GM18909 (cell line): ENCODE results near the gene GRB10.

Source experiments
- ATAC-seq: cut with Tn5 transposase; IDR thresholded peaks from one replicate; pipeline ENCODE4 v1.9.1; 2021; ENCODE audit warnings: mild to moderate bottlenecking; ENCODE audit not compliant: unreplicated experiment, poor library complexity

The GRB10 gene

DNA sequence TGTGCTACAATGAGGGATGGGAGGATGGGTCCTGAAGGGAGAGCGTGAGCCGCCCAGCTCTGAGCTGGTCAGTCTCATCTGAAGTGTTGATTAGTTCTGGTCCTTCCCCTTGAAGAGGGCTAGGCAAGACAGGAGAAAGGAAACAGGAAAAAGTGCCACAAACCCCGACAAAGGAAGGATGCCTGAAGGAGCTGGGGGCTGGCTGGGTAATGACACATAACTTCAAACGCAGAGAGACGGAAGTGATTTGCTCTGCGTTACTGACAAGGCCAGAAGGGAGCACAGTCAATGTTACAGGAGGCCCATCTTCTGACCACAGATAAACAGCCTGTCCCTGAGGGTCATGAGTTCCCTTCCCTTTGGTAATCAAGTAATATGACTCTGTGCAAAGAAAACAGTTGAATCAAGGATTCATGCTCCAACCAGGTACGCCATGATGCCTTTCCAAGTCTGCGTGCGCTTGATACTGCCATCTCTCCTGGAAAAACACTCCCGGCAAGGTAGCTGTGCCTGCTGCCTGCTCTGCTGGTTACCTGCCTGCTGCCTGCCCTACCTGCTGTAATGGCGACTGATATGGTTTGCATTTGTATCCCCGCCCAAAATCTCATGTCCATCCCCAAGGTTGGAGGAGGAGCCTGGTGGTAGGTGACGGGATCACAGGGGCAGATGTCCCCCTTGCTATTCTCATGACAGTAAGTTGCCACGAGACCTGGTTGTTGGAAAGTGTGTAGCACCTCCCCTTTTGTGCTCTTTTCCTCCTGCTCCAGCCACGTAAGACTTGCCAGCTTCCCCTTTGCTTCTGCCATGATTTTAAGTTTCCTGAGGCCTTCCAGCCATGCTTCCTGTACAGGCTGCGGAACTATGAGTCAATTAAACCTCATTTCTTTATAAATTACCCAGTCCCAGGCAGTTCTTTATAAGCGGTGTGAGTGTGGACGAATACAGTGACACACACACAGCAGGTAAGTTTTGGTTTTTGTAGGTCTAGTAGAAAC is 57.9 kb downstream of the GRB10 start:
- ATAC-seq: no peak

DNA sequence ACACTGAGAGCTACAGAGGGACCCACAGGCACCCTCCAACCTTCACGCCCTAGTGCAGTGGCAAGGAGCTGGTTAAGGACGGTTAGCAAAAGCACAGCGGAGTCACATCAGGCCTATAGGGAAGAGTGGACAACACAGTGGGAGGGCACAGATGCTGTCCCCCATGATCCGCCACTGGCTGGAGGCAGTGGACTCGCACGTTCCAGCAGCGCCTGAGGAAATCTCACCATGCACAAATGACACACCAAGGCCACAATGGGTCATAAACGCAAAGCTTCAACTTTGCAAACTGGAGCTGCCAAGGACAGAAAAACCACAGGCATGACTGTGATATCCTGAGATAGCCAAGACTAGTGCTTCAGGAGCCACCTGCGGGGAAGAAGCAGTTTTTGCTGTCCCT is 58.8 kb downstream of the GRB10 start:
- ATAC-seq: no peak

DNA sequence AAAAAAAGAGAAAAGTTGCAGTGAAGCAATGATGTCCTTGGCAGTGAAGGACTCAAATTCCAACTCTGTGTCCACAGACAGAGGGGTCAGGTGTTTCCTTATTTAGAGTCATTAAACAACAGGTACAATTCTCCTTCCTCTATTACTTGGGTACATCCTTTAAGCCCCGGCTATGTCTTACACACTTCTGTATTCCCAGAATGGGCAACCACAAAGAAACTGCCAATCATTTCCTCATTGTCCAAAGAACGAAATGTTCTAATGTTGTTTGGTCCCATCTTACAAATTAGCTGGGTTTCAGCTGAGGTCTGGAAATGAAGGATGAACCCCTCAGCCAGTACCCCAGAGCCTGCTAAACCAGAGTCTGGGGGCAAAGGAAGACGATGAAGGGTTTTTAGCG is 59.5 kb downstream of the GRB10 start:
- ATAC-seq: no peak

DNA sequence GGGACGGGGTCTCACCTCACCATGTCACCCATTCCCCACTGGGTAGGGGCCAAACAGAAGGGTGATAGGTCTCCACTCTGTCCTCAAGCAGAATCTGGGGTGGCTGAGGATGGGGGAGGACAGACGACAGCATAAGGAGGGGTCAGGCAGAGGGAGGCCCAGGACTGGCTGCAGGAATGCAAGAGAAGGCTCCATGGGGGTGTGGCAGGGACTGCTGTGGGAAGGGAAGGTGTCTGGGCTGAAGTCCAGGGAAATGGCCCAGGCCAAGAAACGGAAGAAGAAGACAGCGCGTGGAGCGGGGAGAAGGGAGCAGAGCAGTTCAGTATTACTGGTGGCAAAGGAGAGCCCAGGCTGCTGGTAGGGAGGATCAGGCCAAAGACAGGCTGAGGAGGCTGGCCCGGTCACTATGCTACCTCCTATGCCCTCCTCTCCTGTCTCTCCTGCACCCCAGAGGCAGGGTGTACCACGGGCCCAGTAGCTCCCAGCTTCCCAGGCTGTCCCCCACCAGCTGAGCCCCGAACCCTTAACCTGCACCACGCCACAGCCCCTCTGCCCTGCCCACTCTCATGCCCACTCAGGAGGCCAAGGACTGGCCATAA is 60.9 kb downstream of the GRB10 start:
- no peak for ATAC-seq

DNA sequence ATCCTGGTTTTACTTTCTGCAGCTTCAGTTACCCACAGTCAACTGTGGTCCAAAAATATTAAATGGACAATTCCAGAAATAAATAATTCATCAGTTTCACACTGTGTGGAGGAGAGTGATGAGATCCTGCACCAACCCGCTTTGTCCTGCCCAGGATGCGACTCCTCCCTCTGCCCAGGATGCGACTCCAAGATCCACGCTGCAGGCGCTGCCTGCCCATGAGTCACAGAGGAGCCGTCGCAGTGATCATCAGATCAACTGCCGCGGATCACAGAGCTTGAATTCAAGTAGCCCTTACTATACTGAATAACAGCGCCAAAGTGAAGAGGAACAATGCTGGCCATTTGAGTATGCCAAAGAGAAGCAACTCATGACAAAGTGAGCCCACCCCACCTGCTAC is 61.5 kb downstream of the GRB10 start:
- no peak for ATAC-seq

DNA sequence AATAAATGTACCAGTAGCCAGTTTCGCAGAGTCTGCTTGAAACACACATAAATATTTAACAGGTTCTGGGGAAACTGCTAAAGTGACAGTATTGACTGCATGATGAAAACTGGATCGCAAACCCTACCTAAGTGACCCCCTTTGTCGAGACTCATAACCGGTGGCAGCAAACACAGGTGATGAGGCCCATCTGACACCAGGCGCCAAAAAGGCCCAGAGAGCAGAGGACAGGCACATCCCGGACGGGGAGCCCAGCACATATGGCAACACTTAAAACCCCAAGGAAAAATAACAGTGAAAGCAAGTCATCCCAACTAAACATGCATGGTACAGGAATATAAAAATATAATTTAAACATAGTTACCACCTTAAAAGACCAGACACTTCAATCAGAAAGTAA is 62.4 kb downstream of the GRB10 start:
- no peak for ATAC-seq

DNA sequence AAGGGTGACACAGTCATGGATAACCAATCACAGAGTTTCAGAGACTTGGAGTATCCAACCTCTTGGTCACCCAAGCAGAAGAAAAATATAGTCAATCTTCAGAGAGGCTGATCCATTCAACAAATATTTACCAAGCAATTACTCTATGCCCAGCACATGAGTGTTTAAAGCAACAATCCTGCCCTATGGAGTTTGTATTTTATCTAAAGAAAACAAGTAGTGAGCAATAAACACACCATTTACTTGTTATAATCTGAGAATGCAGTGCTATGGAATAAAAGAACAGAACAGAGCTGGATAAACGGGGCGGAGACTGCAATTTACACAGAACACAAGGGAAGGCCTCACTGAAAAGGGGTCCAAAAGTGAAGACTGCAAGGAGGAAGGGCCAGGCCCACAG is 63.8 kb downstream of the GRB10 start:
- no peak for ATAC-seq

DNA sequence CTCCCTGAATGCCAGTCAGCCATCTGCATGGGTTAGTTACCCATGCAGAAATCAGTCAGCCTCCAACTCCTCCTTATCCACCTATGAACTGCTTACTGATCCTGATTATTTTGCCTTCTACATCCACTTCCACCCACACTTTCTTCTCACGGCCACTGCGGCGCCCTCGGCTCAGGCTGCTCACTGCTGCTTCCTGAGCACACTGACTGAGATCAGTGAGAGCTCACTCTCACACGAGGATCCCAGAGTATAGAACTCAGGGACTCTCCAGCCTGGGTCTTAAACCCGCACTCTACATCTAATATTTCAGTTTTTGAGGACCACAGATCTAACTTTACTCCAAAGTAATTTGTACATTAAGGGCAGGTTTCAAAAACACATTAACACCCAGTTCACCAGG is 64.4 kb downstream of the GRB10 start:
- no peak for ATAC-seq

DNA sequence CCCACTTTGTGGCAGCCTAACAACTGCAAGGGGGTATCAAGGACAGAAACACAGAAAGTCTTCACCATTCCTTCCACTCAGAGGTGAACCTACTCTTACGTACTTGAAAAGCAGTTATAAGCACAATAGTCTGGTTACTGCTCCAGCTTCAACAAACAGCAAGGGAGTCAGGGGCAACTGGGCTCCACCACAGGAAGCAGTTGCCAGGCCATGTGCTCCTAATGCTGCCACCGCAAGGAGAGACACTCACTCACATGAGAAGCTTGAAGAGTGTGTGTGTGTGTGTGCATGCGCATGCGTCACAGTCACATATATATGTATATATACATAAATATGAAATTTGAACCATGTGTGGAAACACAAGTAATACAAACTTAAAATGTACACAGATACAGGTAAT is 65.5 kb downstream of the GRB10 start:
- no peak for ATAC-seq

DNA sequence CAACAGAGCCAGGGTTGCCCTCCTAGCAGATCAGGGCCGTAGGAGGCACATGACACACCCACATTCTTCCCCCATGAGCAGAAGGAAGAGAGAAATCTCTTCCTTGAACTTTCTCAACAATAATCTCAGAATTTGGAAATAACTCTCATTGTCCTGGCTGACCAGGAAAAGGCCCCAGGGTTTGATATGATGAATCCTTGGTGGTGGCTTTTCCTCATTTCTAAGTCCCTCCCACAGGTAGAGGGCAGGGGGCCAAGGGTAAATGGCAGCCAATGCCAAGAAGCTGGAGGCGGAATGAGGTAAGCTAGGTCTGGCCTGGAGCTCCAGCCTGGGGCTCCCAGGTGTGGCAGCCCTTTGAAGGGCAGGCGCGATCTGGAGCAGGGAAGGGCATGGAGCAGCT is 67.8 kb downstream of the GRB10 start:
- ATAC-seq: no peak

DNA sequence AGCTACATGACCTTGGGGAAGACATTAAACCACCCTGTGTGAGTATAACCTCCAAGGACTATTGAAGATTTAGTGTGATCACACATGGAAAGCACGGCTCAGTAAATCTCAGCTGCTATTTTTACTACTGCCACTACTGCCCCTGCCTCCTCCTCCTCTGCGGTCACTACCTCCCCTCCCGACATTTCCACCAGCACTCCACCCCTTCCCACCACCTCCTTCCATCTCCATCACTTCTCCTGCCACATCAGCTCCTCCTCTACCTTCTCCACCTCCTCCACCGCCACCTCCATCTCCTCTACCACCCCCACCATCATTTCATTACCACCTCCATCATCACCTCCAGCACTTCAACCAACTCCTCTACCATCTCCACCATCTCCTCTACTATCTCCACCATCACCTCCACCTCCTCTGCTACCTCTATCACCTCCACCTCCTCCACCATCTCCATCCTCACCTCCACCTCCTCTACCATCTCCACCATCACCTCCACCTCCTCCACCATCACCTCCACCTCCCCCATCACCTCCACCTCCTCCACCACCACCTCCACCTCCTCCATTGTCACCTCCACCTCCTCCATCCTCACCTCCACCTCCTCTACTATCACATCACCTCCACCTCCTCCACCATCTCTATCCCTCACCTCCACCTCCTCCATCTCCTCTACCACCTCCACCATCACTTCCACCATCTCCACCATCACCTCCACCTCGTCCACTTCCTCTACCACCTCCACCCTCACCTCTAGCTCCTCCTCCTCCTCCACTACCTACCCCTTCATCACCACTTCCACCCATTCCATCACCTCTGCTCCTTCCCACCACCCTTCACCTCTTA is 69.4 kb downstream of the GRB10 start:
- no peak for ATAC-seq

DNA sequence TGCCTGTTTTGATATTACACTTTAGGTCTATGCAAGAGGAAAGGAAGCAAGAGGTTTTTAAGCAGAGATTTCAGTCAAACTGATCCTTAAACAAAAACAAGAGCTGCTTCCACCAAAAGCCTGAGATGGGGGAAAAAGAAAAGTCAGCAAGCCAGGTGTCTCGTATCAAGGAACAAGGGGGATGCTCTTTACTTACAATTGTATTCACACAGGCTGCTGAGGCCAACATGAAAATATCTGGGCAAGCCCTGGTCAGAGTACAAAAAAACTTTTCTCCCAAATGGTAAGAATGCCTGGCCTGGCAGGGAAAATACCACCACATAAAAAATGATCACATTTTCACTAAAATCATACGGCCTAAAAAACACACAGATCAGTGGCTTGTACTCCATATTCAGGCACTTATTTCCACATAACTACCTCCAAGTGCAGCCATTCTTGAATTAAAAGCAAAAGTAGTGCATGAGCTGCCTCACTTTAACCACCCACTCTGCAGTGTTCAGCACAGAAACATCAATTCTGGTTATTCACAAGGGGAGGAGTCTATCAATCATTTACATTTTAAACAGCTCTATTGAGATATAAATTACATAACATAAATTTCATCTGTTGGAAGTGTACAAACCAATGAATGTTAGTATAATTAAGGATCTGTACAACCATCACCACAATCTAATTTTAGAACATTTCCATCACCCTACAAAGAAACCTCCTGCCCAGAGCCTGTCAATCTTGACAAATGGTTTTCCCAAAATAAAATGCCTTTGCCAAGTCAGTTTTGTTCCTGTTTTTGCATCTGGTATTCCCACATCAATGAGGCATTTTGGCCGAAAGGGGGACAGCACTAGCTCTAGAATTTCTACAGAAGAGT is 70.2 kb downstream of the GRB10 start:
- ATAC-seq: no peak

DNA sequence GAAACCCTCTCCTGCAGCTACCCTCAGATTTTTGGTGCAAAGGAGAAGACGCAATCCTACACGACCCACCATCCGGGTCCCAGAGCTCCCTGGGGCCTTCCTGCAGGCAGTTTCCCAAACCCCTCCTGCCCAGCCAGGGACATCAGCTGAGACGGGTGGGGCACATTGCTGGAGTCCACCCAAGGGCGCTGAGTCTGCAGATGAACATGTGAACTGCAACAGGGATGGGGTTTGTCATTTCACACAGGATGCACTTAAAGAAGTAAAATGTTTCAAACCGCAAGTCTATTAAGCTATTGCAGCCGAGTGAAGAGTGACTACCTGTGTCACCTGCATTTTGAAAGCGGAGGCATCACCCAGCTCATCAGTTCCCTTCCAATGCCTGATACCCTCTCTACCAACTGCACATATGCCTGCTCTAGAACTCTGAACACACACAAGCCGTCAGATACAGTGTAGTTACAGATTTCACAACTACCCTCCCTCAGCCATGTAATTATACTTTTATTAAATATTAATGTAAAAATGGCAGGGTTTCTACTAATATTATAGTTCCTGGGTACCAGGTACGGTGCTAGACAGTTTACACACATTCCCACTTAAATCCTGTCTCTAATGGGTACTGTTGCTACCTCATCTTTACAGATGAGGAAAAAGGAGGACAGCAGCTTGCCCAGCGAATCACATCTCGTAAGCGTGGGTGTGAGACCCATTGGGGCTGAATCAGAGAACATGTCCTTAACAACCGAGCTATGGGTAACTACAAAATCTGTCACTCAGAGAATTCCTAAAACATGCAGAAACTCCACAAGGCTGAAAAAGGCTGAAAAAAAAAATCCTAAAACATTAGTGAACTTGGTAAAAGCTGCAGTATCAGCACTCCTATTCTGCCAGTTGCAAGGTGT is 71.2 kb downstream of the GRB10 start:
- ATAC-seq: no peak

DNA sequence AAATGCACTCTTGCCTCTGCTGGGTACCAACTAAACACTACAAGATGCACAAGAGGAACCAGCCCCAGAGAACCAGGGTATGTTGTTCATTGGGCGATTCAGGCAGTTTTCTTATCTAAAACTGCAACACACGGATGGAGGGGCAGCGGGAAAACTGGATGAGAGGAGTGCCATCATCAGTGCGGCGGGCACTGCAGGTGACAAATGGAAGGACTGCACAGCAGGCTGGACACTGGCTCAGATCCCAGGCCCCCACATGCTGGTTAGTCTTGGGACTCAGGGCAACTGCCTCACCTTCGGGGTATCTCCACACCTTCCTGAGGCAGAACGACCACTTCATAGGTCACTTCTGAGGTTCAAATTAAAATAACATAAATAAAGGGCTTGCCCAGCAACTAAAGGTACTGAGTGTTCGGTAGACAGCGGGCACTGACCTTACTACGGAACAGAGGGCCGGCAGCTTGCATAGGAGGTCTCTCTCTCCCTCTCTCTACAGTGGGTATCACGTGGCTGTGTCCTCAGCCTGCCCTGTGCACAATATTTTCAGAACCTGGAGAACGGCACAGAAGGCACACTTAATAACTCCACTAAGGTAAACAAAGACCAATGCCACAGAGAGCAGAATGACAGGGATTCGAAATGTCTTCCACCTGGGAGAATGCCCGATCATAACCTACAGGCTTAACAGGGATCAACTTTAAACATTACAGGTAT is 72.1 kb downstream of the GRB10 start:
- no peak for ATAC-seq

DNA sequence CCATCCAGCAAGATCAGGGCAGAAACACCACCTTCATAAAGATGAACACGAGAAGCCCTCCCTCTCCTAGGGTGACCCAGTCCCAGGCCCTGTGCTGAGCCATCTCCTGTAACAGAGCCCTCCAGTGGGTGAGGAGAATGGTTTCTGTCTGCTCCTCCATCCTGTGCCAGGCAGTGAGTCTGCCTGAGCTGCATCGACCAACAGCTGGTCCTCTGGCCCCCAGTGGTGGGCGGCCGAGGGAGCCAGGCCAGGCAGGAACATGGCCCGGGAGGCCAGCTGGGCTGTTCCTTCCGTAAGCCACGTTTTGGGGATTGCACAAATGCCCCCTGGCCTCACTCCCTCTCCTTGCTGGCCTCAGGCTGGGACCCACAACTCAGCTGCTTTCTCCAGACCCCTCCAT is 73.5 kb downstream of the GRB10 start:
- no peak for ATAC-seq

DNA sequence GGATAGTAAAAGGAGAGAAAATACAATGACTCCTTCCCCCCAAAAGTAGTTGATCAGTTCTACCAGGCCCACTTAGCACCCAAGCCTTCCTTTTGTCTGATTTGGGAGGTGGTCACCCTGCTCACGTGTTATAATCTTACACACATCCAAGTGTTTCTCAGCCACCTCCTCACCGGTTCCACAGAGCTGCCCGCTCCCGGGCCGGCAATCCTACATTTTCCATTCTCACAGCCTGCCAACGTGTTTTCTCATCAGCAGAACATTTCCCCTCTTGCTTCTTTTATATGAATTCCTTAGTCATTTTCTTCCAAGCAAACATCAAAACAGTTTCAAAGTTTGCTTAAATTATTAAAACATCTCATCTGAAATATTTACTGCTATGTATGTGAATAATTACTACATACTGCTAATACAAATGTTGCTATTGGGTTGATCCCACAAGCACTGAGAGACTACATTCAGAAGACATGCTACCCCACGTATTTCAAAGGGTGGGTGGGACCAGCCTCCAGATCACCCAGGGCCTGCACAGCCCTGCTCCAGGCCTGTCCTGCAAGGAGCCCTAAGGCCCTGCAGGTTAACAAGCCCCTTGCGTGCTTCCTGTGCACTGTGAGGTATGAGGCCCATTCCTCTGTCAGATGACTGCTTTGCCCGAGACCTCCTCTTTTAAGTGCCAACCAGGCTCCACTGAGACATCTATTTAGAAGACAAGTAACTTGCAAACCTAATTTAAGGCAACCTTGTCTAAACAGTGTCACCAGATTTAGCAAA is 75.3 kb downstream of the GRB10 start:
- ATAC-seq: no peak

DNA sequence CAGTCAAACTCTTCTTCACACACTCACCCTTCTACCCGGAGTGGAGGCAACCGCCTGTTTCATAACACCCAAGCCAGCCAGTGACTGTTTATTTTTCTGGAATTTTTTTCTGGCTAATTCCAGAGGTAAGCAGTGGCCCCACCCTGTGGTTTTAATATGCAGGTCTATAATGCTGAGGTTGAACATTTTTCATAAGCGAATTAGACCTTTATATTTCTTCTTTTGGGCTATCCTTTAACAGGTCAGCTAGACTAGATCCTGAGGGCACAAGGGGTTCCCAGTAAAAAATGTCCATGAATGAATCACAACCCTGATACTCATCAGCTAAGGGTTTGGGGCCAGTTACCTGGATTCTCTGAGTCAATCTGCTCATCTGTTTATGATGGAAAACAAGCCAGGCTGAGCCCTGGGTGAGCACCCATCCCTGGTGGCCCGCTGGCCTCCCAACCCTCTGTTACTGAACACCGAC is 76.2 kb downstream of the GRB10 start:
- ATAC-seq: no peak

DNA sequence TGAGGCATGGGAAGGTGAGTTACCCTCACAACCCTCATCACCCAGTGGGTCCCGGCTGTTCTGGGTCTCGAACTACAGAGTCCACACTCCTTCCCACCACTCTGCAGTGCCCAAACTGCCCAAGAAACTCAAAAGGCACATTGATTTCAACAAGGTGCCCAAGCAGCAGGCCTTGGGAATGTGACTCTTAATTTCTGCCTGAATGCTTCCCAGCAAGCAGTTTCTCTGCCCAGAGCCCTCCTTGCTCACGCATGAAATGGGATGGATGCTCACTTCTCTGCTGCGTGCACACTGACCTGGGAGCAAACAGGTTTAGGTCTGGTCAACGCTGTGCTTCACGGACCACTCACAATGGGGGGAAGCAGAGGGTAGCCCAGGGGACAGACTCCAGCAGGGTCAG is 77.9 kb downstream of the GRB10 start:
- ATAC-seq: no peak
